B cell (primary cell): ENCODE results near the gene MRPS6.

Experiments
- EZH2 ChIP-seq: IDR thresholded peaks from 2 replicates; pipeline ENCODE4 v1.6.1; 2012; ENCODE audit warnings: borderline replicate concordance, low read depth, mild to moderate bottlenecking, moderate library complexity, low read length; ENCODE audit not compliant: insufficient read depth, poor library complexity, severe bottlenecking
- TF ChIP-seq, protein P1 (sequence below): fragments of 200-600 bp; IDR thresholded peaks from one replicate; pipeline ENCODE4 v1.8.0; 2022; ENCODE audit warnings: antibody characterized with exemption, mild to moderate bottlenecking

DNA sequence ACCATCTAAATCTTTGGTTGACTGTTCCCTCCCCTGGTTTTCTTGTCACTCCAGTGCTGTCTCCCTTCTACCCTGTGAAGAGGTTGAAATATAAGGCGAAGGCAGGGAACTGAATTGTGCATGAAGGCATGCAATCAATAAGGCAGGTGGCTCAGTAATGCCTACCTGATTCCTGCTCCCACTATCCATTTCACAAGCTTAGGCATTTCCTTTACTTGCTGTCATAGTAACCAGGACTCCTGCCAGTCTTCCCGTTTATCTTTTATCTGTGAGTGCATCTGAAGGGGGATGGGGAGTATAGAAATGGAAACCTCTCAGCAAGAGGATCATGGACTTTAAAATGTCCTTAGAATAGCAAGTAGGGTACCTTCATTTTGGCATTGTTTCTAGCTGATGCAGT, 40.5 kb downstream of the MRPS6 start:
- TF ChIP-seq, protein P1, sequence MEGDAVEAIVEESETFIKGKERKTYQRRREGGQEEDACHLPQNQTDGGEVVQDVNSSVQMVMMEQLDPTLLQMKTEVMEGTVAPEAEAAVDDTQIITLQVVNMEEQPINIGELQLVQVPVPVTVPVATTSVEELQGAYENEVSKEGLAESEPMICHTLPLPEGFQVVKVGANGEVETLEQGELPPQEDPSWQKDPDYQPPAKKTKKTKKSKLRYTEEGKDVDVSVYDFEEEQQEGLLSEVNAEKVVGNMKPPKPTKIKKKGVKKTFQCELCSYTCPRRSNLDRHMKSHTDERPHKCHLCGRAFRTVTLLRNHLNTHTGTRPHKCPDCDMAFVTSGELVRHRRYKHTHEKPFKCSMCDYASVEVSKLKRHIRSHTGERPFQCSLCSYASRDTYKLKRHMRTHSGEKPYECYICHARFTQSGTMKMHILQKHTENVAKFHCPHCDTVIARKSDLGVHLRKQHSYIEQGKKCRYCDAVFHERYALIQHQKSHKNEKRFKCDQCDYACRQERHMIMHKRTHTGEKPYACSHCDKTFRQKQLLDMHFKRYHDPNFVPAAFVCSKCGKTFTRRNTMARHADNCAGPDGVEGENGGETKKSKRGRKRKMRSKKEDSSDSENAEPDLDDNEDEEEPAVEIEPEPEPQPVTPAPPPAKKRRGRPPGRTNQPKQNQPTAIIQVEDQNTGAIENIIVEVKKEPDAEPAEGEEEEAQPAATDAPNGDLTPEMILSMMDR: no peak
- TF ChIP-seq EZH2: no peak
